GM12801 (cell line): Measurements from ENCODE around the gene AP2A1.

Experiments used
- TF ChIP-seq, protein P1 (sequence below): IDR thresholded peaks from one replicate; pipeline ENCODE4 v1.5.1; 2011; ENCODE audit warnings: control low read depth; ENCODE audit not compliant: insufficient read length; ENCODE audit errors: extremely low read depth

Gene AP2A1

GRCh38 chr19:49803529-49803856 is 36.7 kb downstream of the AP2A1 start:
- TF ChIP-seq, protein P1, sequence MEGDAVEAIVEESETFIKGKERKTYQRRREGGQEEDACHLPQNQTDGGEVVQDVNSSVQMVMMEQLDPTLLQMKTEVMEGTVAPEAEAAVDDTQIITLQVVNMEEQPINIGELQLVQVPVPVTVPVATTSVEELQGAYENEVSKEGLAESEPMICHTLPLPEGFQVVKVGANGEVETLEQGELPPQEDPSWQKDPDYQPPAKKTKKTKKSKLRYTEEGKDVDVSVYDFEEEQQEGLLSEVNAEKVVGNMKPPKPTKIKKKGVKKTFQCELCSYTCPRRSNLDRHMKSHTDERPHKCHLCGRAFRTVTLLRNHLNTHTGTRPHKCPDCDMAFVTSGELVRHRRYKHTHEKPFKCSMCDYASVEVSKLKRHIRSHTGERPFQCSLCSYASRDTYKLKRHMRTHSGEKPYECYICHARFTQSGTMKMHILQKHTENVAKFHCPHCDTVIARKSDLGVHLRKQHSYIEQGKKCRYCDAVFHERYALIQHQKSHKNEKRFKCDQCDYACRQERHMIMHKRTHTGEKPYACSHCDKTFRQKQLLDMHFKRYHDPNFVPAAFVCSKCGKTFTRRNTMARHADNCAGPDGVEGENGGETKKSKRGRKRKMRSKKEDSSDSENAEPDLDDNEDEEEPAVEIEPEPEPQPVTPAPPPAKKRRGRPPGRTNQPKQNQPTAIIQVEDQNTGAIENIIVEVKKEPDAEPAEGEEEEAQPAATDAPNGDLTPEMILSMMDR, result no peak

DNA sequence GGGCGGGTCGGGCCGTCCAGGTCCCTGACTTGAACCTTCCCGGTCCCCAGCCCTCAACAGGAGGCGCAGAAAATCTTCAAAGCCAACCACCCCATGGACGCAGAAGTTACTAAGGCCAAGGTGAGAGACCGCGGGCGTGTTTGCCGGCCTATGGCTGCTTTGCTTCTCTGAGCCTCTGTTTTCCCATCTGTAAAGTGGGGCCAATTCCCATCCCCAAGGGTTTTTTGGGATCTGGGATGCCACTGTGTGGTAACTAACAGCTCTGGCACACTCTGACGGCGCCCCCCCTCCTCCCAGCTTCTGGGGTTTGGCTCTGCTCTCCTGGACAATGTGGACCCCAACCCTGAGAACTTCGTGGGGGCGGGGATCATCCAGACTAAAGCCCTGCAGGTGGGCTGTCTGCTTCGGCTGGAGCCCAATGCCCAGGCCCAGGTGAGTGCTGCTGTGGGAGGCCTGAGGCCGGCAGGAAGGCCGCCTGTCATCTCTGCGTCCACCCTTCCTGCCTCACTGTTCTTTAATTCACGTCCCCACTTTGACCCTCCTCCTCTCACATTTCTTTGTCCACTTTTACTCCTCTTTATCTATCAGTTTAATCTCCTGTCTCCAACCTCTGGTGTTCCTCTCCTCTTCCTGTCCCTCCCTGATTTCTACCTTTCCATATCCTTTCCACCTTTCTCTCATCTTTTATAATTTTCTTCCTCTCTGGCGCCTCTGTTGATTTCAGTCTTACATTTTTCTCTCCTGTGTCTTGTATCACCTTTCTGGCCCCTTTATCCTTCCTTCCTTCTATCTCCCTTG is 39.2 kb downstream of the AP2A1 start:
- TF ChIP-seq, protein P1, result no peak

GRCh38 chr19:49806620-49806959 is 39.8 kb downstream of the AP2A1 start:
- TF ChIP-seq, protein P1, result no peak

DNA sequence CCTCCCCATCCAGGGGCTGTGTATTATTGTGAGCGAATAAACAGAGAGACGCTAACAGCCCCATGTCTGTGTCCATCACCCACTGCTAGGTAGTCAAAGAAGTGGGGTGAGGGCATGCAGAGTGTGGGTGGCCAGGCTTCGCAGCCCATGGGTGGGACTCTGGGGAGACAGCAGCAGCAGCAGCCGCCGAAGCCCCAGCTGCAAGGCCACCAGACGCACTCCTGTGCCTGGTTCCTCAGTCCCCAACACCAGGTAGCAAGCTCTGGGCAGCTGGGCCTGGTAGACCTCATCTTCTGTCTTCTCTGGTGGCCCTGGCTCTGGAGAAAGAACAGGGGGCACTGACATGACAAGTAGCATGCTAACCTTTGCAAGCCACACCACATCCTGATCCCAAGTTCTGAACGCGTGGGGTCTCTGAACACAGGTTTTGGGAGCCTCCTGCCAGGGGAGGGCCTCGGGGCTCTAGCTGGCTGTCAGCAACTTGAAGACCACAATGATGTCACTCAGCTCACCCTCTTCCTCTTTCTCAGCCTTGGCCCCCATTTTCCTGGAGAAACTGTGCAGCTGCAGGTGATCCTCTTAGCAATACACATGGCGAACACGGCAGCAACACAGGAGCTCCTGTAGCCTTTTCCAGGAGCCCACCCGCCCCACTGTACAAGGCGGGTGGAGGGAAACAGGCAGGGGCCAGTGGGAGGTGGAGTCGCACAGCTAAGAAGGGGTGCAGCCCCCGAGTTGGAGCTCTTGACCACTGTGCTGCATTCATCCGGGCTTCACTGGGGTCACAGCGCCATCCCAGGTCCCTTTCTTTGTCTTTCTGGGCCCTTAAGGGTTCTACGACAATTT is 40.5 kb downstream of the AP2A1 start:
- TF ChIP-seq, protein P1, result no peak

DNA sequence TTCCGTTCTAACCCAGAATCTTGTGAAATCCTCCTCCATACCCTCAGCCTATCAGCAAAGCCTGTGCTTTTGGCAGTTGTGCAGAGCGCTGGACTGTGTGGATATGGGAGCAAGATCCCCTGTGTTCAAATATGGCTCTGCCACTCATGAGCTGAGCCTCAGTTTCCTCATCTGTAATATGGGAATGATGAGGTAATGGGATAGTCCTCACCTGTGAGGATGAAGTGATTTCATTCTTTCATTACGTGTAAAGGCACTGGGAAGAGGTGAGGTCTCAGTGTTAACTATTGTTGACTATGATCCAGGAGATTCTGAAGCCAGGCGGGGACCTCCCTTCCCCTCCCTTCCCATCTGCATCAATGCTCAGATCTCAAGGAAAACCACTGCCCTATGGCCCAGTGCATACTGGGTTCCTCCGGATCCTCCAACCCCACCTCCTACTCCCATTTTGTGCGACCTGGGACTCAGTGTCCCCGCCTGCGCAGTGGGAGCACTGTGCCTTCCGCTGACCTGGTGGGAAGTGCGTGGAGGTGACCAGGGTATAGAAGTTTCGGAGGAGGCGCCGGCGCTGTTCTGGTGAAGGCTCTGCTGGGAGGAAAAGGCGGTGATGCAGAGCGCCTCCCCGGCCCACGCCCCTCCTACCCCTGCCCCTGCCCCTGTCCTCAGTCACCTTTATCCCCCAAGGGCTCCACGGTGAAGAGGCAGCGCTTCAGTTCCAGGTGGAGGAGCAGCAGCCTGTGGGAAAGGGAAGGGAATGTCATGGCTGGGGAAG is 41.3 kb downstream of the AP2A1 start:
- TF ChIP-seq, protein P1, result no peak

DNA sequence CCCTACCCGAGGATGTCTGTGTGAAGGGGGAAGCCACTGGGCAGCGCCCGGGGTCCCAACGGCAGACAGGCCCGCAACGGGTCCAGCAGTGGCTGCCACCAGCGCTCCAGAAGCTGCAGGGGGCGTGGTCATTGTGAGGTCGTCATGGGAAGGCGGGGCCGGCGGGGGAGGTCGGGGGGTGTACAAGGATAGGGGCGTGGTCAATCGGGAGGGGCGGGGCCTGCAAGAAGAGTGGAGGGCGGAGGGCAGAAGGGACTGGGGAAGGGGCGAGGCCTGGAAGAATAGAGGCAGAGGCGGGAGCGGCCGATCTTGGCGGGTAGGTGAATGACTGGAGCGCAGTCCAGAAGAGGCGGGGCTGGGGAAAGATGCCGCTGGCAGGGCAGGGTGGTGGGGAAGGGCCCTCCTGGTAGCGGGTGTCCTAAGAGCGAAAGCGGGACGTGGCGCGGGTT is 41.9 kb downstream of the AP2A1 start:
- TF ChIP-seq, protein P1, result no peak

- TF ChIP-seq, protein P1, result no peak
Measured at GRCh38 chr19:49809160-49809940, 42.5 kb downstream of the AP2A1 start.
